Choroid plexus epithelial cell (primary cell): ENCODE data around the gene ZNF423.

Experiments
- DNase-seq: peaks from one replicate; pipeline ENCODE4 v3.0.0-alpha.2; 2010; ENCODE audit warnings: low read depth
- H3K4me3 ChIP-seq: 2 replicates; pipeline ENCODE4 v1.5.1; 2011; ENCODE audit warnings: low read depth, mild to moderate bottlenecking, control low read depth, low read length, moderate library complexity
- TF ChIP-seq, protein P1 (sequence below): conservative IDR thresholded peaks from 2 replicates; pipeline ENCODE4 v1.5.1; 2011; ENCODE audit warnings: low read depth, mild to moderate bottlenecking, control low read depth, inconsistent platforms, low read length, moderate library complexity

Gene ZNF423

DNA sequence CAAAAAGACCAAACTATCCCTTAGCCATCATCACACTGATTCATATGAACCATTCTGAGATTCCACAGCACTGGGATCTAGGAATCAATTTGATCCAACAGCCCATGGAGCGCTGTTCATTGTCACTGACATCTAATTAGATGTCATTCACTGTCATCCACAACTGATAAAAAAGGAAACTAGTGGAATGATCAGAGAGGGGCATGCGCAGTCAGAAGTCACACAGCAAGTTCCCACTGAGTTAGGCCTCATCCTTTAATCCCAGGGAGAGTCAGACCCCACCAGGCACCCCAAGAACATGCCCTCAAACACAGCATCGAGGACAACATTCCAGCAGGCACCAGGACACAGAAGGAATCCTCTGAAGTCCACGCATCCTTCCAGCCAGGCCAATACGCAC lies 88.5 kb downstream of the ZNF423 start:
- TF ChIP-seq, protein P1, sequence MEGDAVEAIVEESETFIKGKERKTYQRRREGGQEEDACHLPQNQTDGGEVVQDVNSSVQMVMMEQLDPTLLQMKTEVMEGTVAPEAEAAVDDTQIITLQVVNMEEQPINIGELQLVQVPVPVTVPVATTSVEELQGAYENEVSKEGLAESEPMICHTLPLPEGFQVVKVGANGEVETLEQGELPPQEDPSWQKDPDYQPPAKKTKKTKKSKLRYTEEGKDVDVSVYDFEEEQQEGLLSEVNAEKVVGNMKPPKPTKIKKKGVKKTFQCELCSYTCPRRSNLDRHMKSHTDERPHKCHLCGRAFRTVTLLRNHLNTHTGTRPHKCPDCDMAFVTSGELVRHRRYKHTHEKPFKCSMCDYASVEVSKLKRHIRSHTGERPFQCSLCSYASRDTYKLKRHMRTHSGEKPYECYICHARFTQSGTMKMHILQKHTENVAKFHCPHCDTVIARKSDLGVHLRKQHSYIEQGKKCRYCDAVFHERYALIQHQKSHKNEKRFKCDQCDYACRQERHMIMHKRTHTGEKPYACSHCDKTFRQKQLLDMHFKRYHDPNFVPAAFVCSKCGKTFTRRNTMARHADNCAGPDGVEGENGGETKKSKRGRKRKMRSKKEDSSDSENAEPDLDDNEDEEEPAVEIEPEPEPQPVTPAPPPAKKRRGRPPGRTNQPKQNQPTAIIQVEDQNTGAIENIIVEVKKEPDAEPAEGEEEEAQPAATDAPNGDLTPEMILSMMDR, result no peak
- no peak overlapping the region for H3K4me3 ChIP-seq
- no peak for DNase-seq

DNA sequence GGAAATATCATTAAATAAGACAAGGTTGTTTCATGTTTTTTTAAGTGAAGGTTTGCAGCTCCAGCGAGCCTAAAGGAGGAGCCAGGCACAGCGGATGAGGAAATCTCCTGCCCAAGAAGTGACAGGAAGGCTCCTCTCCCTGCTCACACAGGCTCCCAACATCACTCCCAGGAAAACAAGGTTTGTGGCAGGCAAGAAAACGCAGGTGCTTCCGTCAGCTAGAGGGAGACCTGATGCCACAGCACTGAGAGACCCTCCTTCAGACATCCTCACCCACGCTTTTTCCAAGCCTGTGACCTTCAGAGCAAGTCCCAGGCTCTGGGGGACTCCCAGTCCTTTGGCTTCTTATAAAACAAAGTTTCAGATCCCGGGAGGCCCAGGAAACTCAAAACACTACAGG lies 89.7 kb downstream of the ZNF423 start:
- DNase-seq, result no peak
- TF ChIP-seq, protein P1, result peak; percentile 4
- no peak overlapping the region for H3K4me3 ChIP-seq

DNA sequence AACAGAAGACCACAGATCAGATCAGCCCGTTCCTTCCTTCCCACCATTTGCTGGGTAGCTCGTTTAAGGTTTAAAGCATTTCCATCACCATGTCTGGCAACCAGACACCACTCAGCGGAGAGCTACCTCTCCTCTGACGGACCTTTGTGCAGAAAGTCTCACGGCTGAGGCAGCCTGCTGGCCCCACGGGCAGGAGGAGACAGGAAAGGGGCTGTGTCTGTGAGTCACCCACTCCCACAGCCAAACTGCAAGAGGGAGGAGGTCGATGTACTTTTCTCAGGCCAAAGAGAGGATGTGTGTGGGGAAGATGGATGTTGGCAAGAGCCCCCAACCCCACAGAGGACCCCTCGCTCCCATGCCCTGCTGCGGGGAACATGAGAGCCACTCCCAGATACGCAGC lies 92.1 kb downstream of the ZNF423 start:
- no peak overlapping the region for H3K4me3 ChIP-seq
- DNase-seq, result no peak
- TF ChIP-seq, protein P1, result no peak

DNA sequence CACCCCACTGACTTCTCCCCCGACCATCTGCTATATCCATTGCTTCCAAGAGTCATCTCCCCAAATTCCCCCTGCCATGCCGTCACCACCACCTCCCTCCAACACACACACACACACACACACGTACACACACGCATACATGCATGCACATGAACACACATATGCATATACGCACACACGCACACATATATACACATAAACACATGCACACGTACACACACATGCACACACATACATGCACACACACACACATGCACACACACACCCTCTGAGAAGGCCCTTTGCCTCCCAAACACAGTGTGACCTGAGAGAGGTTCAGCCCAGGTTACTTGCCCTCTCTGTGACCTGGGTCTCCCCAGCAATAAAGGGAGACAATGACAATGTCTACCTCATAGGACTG lies 95.1 kb downstream of the ZNF423 start:
- TF ChIP-seq, protein P1, result no peak
- H3K4me3 ChIP-seq, result no peak overlapping the region
- no peak for DNase-seq

DNA sequence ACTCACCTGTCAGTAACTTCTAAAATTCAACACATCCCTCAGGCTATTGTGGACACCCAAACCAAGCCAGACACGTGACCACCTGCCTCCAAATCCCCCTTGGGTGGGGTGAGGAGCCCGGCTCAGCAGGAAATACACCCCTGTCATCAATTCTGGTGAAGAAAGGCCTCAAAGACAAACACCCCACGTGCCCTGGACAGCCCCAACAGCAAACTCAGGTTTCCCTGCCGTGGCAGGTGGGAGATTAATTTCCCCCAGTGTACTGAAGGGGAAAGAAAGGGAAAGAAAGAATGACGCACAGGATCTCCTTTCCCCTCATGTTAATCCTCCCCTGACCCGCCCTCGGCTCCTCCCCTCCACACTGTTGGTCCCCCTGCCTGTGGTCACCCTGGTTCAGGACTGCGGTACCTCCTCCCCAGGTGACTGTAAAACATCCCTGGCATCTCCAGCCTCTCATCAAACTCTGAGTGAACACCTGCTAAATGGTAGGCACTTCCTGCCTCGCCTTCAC lies 98.3 kb downstream of the ZNF423 start:
- TF ChIP-seq, protein P1, result no peak
- DNase-seq, result no peak
- no peak overlapping the region for H3K4me3 ChIP-seq

DNA sequence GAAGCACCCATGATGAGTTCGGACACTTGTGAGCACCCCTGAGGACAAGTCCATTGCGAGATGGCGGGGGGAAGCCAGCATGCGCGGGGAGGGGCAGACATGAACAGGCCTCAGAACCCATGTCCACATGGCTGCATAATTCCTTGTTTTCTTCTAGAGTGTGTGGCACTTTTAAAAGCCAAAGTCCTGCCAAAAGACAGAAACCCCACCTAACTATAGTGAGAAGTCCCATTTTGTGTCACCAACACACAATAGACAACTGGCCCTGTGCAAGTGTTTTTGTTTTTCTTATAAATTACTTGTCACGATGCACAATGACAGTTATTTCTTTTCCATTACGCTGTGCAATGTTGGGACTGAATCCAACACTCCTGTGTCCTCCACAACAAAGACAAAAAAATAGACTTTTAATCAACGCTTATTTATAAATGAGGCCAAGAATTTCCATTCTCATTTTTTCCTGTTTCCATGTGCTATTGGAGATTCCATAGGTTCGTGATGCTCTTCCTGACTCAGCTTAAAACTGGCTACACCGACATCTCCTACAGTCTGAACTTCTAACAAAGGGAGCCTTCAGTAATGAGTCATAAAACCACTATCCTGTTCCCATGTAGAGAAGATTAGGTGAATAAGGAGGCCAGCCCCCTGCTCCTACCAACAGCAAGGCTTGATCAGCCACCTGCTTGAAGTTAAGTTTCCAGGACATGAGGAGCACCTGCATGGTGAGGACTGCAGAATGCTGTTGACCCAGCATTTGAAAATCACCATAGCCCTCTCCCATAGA lies 98.9 kb downstream of the ZNF423 start:
- DNase-seq, result peak; percentile 64
- H3K4me3 ChIP-seq, result no peak overlapping the region
- TF ChIP-seq, protein P1, result no peak

DNA sequence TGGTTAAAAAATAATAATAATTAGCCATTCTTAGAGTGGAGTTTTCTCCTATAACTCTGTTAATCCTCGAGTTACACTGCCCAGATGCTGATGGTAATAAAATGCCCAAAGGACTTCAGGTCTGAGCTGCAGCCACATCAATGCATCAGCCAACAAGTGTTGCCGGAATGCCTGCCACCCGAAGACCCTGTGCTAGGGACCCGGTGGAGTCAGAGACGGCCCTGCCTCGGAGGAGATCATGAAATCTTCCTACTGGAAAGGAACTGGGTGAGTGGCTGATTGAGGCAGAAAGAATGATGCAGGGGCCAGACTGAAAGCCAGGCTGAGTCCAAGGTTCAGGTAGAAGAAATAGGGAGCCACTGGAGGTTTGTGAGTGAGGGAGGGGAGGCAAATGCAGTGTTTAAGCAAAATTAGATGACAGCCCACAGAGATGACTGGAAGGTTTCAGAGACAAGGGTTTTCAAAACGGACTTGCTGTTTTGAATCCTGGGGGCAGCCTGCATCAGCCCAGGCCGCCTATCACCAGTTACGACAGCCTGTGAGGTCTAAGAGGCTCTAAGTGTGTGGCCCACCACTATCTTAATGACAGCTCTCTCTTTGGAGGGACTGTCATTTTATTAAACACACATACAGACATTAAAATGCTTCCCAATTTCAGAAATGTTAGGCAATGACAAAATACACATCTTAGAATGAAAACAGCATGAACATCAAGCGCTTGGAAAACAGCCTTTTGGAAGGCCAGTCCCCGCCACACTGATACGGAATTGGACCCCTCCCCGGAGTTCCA lies 100.0 kb downstream of the ZNF423 start:
- DNase-seq, result no peak
- TF ChIP-seq, protein P1, result no peak
- no peak overlapping the region for H3K4me3 ChIP-seq
